AML-193 (cell line): Measurements from ENCODE around the gene GPC3.
"Not testable (repeated sequence)": the region's sequence is repeated elsewhere in the genome, so short reads cannot be mapped to it uniquely, and the experiment has no call there.

Experiments used
- DNase-seq, 2 experiments: peaks; one replicate each; lab custom pipeline; 2025; lab: John Stamatoyannopoulos, UW

Gene GPC3

DNA sequence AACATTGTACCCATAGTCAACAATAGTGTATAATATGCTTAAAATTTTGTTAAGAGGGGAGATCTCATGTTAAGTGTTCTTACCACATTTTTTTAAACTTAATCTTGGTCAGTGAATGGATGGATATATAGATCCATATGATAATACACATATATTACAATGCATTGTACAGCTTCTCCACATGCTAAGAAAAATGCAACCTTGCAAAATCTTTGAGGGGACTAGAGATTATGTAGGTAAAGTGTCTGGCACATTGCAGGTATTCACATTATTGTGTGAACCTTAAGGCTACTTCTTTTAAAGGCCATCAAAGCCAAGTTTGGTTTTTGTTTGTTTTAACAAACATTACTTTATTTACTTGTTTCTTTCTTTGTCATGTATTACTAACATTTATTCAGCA lies 10.4 kb upstream of the GPC3 start:
- DNase-seq = no peak

- DNase-seq = no peak
Measured at GRCh38 chrX:133994576-133994975, 9.2 kb upstream of the GPC3 start.

GRCh38 chrX:133992882-133993281 lies 7.5 kb upstream of the GPC3 start:
- no peak for DNase-seq

- DNase-seq = no peak
Measured at GRCh38 chrX:133991814-133992213, 6.4 kb upstream of the GPC3 start.

- DNase-seq = not testable (repeated sequence)
Measured at GRCh38 chrX:133991057-133991456, 5.7 kb upstream of the GPC3 start.

DNA sequence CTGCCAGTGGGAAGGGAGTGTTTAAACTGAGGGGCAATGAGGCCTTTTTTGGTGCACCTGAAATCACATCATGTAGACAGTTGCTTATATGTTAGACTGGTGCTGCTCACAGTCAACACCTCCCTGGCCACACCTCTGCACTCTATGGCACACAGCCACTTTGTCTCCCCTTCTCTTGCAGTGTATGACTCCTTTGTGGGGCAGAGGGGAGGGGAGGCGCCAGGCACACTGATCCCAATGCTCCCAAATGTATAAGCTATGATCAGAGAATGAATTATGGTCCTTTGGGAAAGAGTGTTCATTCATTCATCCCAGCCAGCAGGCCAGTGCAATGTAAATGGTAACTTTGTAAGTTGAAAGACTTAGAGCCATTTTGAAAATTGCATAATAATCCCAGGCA lies 4.6 kb upstream of the GPC3 start:
- no peak for DNase-seq

- DNase-seq = no peak
Measured at GRCh38 chrX:133989490-133989889, 4.1 kb upstream of the GPC3 start.

GRCh38 chrX:133988010-133988409 lies 2.6 kb upstream of the GPC3 start:
- DNase-seq = no peak

DNA sequence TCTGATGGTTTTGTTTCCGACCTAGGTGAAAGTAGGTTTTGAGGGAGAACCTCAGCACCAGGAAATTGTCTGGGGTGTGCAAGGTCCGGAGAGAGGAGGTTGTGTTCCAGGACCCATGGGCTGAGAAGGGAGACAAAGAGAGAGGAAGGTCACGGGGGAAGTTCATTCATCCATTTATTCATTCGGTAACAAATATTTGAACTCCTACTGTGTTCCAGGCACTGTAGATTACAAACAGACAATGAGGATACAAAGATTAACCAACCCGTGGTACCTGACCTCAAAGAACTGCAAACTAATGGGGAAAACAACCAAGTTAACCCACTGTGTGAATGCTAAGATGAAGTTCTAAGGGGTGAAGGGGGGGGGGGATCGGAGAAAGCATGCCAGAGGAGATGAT lies 1.8 kb upstream of the GPC3 start:
- DNase-seq = no peak

DNA sequence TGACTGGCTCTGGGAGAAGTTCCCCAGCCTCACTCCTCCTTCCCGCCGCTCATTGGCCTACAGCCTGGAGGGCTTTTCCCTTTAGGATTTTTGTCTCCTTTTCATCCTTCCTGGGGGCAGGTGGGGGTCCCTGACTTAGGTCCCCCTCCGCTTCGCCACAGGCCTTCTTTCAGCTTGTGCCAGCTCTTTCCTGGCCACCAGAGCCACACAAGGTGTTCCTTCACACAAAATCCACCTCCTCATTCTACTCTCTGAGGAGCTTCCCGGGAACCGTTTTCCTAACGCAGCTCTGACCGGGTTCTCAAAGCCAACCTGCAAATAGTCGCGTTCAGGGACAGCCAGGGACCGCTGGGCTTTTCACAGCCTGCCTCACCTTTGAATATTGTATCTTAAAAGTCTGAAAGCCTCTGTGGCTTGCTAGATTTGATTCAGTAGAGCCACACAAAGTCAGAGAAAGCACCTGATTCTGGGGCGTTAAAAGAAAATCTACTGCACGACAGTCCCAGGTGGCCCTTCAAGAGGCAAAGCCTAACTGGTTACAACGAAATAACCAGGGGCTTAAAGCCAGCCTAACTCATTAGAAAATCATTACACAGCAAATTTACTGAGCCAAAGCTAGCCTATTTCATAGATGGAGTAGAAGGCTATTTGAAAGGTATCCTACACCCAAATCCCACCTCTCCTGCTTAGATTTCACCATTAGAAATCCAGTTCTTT lies 731 bp upstream of the GPC3 start:
- no peak for DNase-seq

- no peak for DNase-seq
Measured at GRCh38 chrX:133984857-133985163, 584 bp downstream of the GPC3 start.

GRCh38 chrX:133983974-133984845 lies 1.2 kb downstream of the GPC3 start:
- DNase-seq = no peak

- no peak for DNase-seq
Measured at GRCh38 chrX:133983256-133983973, 2.0 kb downstream of the GPC3 start.

DNA sequence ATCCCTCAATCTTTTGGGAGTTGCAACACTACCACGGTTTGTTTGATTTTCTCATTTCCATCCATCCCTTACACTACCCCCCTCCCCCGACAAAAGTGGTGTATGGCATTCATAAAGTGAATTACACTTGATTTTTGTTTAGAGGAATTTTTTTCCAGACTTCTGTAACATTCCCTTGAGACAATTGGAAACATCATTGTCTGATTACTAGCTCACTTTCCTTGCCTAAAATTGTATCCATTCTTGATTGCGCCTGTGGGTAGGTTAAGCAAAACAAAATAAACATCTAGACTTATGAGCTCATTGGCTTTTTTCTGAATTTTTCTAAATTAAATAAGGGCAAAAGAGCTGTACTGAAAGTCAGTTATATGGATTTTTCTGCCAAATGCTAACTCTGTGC lies 3.5 kb downstream of the GPC3 start:
- DNase-seq = no peak

DNA sequence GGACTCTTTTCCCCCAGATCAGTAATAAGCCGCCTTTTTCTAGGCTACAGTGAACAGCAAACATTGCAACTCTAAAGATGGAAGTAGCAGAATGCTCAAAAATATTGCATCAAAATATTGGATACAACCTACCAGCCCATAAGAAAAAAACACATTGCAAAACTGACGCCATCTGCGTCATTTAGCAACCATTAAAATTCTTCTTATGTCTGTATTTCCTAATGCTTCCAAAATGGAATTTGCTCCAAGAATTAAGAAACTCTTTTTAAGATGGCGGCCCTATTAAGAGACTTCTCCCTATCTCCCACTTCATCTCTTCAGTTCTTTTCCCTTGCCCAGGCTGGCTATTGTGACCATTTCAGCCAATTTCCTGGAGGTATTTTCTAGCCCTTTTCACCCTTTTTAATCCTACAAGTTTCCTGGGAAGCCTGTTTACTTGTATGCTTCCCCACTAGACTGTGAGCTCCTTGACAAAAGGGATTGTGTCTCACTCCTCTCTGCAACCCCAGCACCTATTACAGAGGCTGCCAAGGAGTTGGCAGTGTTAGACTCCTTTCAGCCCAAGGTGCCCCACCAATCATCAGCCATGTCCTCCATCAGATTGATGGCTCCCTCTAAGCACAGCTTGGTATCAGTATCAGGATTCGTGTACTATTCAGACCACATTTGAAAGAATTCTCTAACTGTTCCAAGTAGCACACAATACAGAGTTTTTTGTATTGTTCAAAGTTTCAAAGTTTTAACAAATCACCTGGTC lies 4.4 kb downstream of the GPC3 start:
- no peak for DNase-seq

- no peak for DNase-seq
Measured at GRCh38 chrX:133980406-133980805, 5.0 kb downstream of the GPC3 start.

GRCh38 chrX:133979641-133980230 lies 5.7 kb downstream of the GPC3 start:
- DNase-seq = no peak

GRCh38 chrX:133973704-133974103 lies 11.7 kb downstream of the GPC3 start:
- no peak for DNase-seq

- no peak for DNase-seq
Measured at GRCh38 chrX:133972916-133973315, 12.5 kb downstream of the GPC3 start.

GRCh38 chrX:133971586-133971985 lies 13.8 kb downstream of the GPC3 start:
- DNase-seq = no peak

DNA sequence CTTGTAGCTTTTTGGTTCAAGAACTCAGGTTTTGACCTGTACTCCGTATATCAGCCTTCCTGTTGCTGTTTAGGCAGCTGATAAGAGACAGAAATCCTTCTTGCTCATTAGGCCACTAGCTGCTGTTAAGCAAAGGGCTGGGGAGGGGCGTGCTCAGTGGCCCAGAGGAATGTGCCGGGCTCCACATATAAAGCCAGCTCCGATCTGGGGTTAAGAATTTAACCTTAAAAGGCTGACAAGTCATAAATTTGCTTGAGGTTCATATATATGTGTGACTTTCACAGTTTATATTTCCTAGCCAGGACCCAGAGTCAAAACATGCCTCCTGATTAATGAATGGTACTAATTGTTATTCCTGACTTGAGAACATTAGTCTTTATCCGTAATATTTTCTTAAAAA lies 15.3 kb downstream of the GPC3 start:
- DNase-seq = no peak

- DNase-seq = no peak
Measured at GRCh38 chrX:133969191-133969590, 16.2 kb downstream of the GPC3 start.
